Cardiac fibroblast (primary cell): ENCODE data around the gene COPZ1.

ENCODE experiments used
- DNase-seq, 2 donors: peaks; one replicate each; pipeline versions ENCODE4 v3.0.0 to v3.0.0-alpha.2; 2010; ENCODE audit warnings: low read depth in 2 of 2
- H3K4me3 ChIP-seq, 2 donors: replicated peaks in 1 of 2; 1 replicate in 1 of 2; 2 replicates in 1 of 2; pipeline ENCODE4 v1.5.1; 2011; ENCODE audit warnings: low read depth in 2 of 2, low read length in 2 of 2, mild to moderate bottlenecking in 2 of 2, moderate library complexity in 1 of 2
- CTCF ChIP-seq: IDR thresholded peaks from one replicate; pipeline ENCODE4 v1.5.1; 2011; ENCODE audit warnings: low read depth, mild to moderate bottlenecking, low read length, inconsistent platforms

COPZ1 gene

GRCh38 chr12:54300225-54300731 is 24.7 kb upstream of the COPZ1 start:
- TF ChIP-seq CTCF, result no peak
- H3K4me3 ChIP-seq, result peak overlapping the region; percentile 16 to 32
- DNase-seq, result no peak

- DNase-seq, result peak; percentile 52 to 81
- peak within 1 kb of the TSS; percentile 16 to 32 for H3K4me3 ChIP-seq
- no peak for TF ChIP-seq CTCF
These were observed 24.1 kb upstream of the COPZ1 start, which contains the start of gene NFE2 for GRCh38 chr12:54300732-54301427. TSS of gene NFE2 (minus strand) at chr12:54301015. CDS start at chr12:54295248, 5,767 bp downstream.

GRCh38 chr12:54301428-54302048 is 23.4 kb upstream of the COPZ1 start:
- no peak overlapping the region for H3K4me3 ChIP-seq
- DNase-seq, result no peak
- TF ChIP-seq CTCF, result no peak

GRCh38 chr12:54303640-54304039 is 21.3 kb upstream of the COPZ1 start:
- no peak overlapping the region for H3K4me3 ChIP-seq
- no peak for TF ChIP-seq CTCF
- DNase-seq, result no peak

GRCh38 chr12:54304187-54304810 is 20.6 kb upstream of the COPZ1 start:
- TF ChIP-seq CTCF, result no peak
- DNase-seq, result peak; percentile 72 to 75
- H3K4me3 ChIP-seq, result peak overlapping the region in 1 of 2 donors; percentile 5

GRCh38 chr12:54306925-54307741 is 17.8 kb upstream of the COPZ1 start:
- no peak for TF ChIP-seq CTCF
- peak; percentile 74 to 95 for DNase-seq
- no peak overlapping the region for H3K4me3 ChIP-seq
